HL-60 (cell line): ENCODE data around the gene OR4D2.
A peak's percentile ranks its signal among the peaks of the same experiment; 100 is the strongest.

ENCODE experiments used
- DNase-seq, 2 experiments: peaks; one replicate each; pipeline ENCODE4 v3.0.0-alpha.2; 2010 to 2020; ENCODE audit warnings: low read depth in 1 of 2, low spot score in 1 of 2
- H3K27ac ChIP-seq: fragments of 250-450 bp; sonication (Bioruptor Pico); replicated peaks from 2 replicates; pipeline ENCODE4 v1.5.1; 2020; ENCODE audit warnings: mild to moderate bottlenecking, moderate library complexity
- H3K27me3 ChIP-seq: fragments of 250-450 bp; sonication (Bioruptor Pico); 2 replicates; pipeline ENCODE4 v1.5.1; 2021; ENCODE audit warnings: mild to moderate bottlenecking, moderate library complexity; ENCODE audit not compliant: insufficient read depth, poor library complexity, severe bottlenecking
- H3K4me3 ChIP-seq: replicated peaks from 2 replicates; pipeline ENCODE4 v1.5.1; 2011; ENCODE audit warnings: mild to moderate bottlenecking, control low read depth, low read length; ENCODE audit not compliant: insufficient read depth
- GABPA ChIP-seq: IDR thresholded peaks from 2 replicates; pipeline ENCODE4 v1.6.1; 2012; ENCODE audit warnings: low read depth
- POLR2AphosphoS5 ChIP-seq: IDR thresholded peaks from 2 replicates; pipeline ENCODE4 v1.6.1; 2012; ENCODE audit warnings: low read depth
- SPI1 ChIP-seq: IDR thresholded peaks from 2 replicates; pipeline ENCODE4 v1.6.1; 2012; ENCODE audit warnings: low read depth, mild to moderate bottlenecking, borderline replicate concordance
- TF ChIP-seq, protein P1 (sequence below): IDR thresholded peaks from 2 replicates; pipeline ENCODE4 v1.6.1; 2012; ENCODE audit warnings: low read depth; ENCODE audit not compliant: insufficient replicate concordance
- TF ChIP-seq, protein P2 (sequence below): IDR thresholded peaks from one replicate; pipeline ENCODE4 v1.5.1; 2011; ENCODE audit warnings: low read length, control low read depth, inconsistent platforms; ENCODE audit not compliant: insufficient read depth

Gene OR4D2

DNA sequence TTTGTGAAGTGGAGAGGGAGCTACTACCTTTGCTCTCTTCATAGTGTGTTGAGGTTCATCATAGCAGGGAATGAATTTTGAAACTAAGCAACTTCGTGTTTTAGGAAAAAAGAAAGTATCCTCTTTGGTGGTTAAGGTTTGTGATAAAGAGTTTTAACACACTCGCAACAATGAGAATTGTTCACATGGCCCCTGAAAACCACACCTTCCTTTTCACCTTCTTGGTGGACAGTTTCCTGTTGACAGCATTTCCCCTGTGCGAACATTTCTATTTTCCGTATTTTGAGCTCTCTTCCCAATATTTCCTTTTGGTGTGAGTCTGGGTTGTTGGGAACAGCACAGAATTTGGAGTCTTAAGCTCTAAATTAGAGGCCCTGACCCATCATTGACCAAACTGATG lies 3.8 kb downstream of the OR4D2 start:
- peaks cover 4% of the 10 kb centered on the region for H3K27me3 ChIP-seq
- TF ChIP-seq, protein P1, sequence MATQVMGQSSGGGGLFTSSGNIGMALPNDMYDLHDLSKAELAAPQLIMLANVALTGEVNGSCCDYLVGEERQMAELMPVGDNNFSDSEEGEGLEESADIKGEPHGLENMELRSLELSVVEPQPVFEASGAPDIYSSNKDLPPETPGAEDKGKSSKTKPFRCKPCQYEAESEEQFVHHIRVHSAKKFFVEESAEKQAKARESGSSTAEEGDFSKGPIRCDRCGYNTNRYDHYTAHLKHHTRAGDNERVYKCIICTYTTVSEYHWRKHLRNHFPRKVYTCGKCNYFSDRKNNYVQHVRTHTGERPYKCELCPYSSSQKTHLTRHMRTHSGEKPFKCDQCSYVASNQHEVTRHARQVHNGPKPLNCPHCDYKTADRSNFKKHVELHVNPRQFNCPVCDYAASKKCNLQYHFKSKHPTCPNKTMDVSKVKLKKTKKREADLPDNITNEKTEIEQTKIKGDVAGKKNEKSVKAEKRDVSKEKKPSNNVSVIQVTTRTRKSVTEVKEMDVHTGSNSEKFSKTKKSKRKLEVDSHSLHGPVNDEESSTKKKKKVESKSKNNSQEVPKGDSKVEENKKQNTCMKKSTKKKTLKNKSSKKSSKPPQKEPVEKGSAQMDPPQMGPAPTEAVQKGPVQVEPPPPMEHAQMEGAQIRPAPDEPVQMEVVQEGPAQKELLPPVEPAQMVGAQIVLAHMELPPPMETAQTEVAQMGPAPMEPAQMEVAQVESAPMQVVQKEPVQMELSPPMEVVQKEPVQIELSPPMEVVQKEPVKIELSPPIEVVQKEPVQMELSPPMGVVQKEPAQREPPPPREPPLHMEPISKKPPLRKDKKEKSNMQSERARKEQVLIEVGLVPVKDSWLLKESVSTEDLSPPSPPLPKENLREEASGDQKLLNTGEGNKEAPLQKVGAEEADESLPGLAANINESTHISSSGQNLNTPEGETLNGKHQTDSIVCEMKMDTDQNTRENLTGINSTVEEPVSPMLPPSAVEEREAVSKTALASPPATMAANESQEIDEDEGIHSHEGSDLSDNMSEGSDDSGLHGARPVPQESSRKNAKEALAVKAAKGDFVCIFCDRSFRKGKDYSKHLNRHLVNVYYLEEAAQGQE = no peak
- TF ChIP-seq GABPA = no peak
- TF ChIP-seq, protein P2, sequence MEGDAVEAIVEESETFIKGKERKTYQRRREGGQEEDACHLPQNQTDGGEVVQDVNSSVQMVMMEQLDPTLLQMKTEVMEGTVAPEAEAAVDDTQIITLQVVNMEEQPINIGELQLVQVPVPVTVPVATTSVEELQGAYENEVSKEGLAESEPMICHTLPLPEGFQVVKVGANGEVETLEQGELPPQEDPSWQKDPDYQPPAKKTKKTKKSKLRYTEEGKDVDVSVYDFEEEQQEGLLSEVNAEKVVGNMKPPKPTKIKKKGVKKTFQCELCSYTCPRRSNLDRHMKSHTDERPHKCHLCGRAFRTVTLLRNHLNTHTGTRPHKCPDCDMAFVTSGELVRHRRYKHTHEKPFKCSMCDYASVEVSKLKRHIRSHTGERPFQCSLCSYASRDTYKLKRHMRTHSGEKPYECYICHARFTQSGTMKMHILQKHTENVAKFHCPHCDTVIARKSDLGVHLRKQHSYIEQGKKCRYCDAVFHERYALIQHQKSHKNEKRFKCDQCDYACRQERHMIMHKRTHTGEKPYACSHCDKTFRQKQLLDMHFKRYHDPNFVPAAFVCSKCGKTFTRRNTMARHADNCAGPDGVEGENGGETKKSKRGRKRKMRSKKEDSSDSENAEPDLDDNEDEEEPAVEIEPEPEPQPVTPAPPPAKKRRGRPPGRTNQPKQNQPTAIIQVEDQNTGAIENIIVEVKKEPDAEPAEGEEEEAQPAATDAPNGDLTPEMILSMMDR = no peak
- TF ChIP-seq POLR2AphosphoS5 = no peak
- no peak for TF ChIP-seq SPI1

DNA sequence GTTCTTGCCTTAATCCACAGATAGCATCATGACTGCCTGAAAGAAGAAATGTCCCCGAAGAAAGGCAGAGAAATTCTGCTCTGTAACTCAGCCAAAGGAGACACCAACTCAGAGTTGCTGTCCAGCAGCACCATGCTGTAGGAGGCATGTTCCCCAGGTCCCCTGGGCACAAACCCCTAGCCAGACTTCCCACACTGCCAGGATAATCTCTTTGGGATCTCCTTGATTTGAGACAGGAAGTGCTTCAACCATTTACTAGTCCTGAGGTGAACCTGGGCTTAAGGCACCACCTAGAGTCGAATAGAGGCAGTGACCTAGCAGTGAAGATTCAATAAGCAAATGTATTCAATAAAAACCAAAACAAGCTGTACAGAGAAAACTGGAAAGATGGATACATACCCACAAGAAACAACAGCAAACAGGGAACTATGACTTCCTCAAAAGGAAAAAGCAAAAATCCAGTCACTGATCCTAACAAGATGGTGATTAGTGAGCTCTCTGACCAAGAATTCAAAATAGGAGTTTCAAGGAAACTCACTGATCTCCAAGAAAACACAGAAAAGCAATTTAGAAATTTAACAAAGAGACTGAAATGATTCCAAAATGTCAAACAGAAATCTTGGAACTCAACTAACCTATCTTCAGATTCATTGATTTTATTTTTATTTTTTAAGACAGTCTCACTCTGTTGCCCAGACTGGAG lies 5.7 kb downstream of the OR4D2 start:
- peak in 1 of 2 experiments; percentile 41 for DNase-seq
- no peak overlapping the region for H3K27ac ChIP-seq
- H3K27me3 ChIP-seq = peaks cover 4% of the 10 kb centered on the region

More for the DNA sequence above, 3.8 kb downstream of the OR4D2 start:
- DNase-seq = no peak
- Histone ChIP-seq H3K4me3 (no peak overlapping the region), H3K27ac (no peak overlapping the region)

DNA sequence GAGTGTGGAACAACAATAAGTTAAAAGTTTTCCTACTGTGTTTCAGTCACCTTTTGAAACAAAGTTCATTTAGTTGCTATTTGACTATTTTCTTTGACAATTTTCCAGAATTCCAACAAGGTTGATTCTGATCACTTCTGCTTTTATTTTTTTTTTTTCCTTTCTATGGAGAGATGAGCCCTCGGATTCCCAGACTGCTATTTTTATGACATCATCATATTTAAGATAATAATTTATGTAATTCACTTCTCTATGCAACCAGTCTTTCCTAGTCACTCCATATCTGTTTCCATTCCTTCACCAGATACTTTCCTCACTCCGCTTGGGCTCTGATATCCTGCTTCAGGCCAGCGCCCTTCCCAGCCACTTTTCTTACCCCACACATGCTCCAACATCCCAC lies 8.1 kb downstream of the OR4D2 start:
- TF ChIP-seq, protein P1 = no peak
- TF ChIP-seq, protein P2 = no peak
- TF ChIP-seq POLR2AphosphoS5 = no peak
- TF ChIP-seq GABPA = no peak
- TF ChIP-seq SPI1 = no peak
- no peak overlapping the region for H3K4me3 ChIP-seq
- H3K27ac ChIP-seq = no peak overlapping the region
- peaks cover 4% of the 10 kb centered on the region for H3K27me3 ChIP-seq
- no peak for DNase-seq

More for the DNA sequence above, 5.7 kb downstream of the OR4D2 start:
- TF ChIP-seq SPI1 (peak; percentile 29; the same call in 1 of the 2 replicates), GABPA (no peak), POLR2AphosphoS5 (no peak)
- TF ChIP-seq, protein P2 = peak; percentile 18
- TF ChIP-seq, protein P1 = peak; percentile 85
- H3K4me3 ChIP-seq = no peak overlapping the region
